HEK293 (cell line): ENCODE measurements around the gene GRAP2.

Experiments
- ELK4 ChIP-seq: IDR thresholded peaks from 2 replicates; pipeline ENCODE4 v1.6.1; 2011; ENCODE audit warnings: mild to moderate bottlenecking, low read depth, low read length, borderline replicate concordance
- HOXD13 ChIP-seq: sonication (generic); formaldehyde crosslinking; IDR thresholded peaks from 2 replicates; pipeline ENCODE4 v1.8.0; 2022; ENCODE audit warnings: missing genetic modification reagents, borderline replicate concordance
- MYNN ChIP-seq: fragments of 450-650 bp; formaldehyde crosslinking; IDR thresholded peaks from 2 replicates; pipeline ENCODE4 v1.5.1; 2016; ENCODE audit warnings: missing biosample characterization, missing genetic modification characterization, borderline replicate concordance
- REST ChIP-seq: fragments of 450-650 bp; formaldehyde crosslinking; IDR thresholded peaks from 2 replicates; pipeline ENCODE4 v1.5.1; 2016; ENCODE audit warnings: missing biosample characterization, missing genetic modification characterization
- ZBTB11 ChIP-seq: fragments of 450-650 bp; formaldehyde crosslinking; conservative IDR thresholded peaks from 2 replicates; pipeline ENCODE4 v1.5.1; 2016; ENCODE audit warnings: low read depth, missing biosample characterization, missing genetic modification characterization
- ZNF211 ChIP-seq: fragments of 450-650 bp; formaldehyde crosslinking; IDR thresholded peaks from 2 replicates; pipeline ENCODE4 v1.5.1; 2016; ENCODE audit warnings: low read depth, missing biosample characterization, missing genetic modification characterization
- ZNF23 ChIP-seq: fragments of 450-650 bp; formaldehyde crosslinking; IDR thresholded peaks from 2 replicates; pipeline ENCODE4 v1.5.1; 2016; ENCODE audit warnings: missing biosample characterization, missing genetic modification characterization, borderline replicate concordance
- ZNF350 ChIP-seq: fragments of 450-650 bp; formaldehyde crosslinking; IDR thresholded peaks from 2 replicates; pipeline ENCODE4 v1.5.0; 2017; ENCODE audit warnings: missing biosample characterization, mild to moderate bottlenecking, missing genetic modification characterization
- ZNF48 ChIP-seq: fragments of 450-650 bp; formaldehyde crosslinking; IDR thresholded peaks from 2 replicates; pipeline ENCODE4 v1.5.1; 2016; ENCODE audit warnings: missing biosample characterization, missing genetic modification characterization
- ZNF501 ChIP-seq: fragments of 450-650 bp; formaldehyde crosslinking; IDR thresholded peaks from 2 replicates; pipeline ENCODE4 v1.5.1; 2016; ENCODE audit warnings: missing biosample characterization, missing genetic modification characterization
- ZNF791 ChIP-seq: fragments of 450-650 bp; formaldehyde crosslinking; IDR thresholded peaks from 2 replicates; pipeline ENCODE4 v1.5.1; 2016; ENCODE audit warnings: missing biosample characterization, missing genetic modification characterization
- TF ChIP-seq, protein P1 (sequence below): fragments of 450-650 bp; formaldehyde crosslinking; IDR thresholded peaks from 2 replicates; pipeline ENCODE4 v1.5.1; 2016; ENCODE audit warnings: missing biosample characterization, missing genetic modification characterization
- TF ChIP-seq, protein P2 (sequence below): fragments of 450-650 bp; formaldehyde crosslinking; IDR thresholded peaks from 2 replicates; pipeline ENCODE4 v1.5.1; 2016; ENCODE audit warnings: missing biosample characterization, missing genetic modification characterization, low read depth
- TF ChIP-seq, protein P3 (sequence below): fragments of 450-650 bp; formaldehyde crosslinking; IDR thresholded peaks from 2 replicates; pipeline ENCODE4 v1.5.1; 2016; ENCODE audit warnings: missing biosample characterization, missing genetic modification characterization, low read depth

- no peak for TF ChIP-seq ZNF48 (tag by site-specific recombination)
- TF ChIP-seq, protein P1, sequence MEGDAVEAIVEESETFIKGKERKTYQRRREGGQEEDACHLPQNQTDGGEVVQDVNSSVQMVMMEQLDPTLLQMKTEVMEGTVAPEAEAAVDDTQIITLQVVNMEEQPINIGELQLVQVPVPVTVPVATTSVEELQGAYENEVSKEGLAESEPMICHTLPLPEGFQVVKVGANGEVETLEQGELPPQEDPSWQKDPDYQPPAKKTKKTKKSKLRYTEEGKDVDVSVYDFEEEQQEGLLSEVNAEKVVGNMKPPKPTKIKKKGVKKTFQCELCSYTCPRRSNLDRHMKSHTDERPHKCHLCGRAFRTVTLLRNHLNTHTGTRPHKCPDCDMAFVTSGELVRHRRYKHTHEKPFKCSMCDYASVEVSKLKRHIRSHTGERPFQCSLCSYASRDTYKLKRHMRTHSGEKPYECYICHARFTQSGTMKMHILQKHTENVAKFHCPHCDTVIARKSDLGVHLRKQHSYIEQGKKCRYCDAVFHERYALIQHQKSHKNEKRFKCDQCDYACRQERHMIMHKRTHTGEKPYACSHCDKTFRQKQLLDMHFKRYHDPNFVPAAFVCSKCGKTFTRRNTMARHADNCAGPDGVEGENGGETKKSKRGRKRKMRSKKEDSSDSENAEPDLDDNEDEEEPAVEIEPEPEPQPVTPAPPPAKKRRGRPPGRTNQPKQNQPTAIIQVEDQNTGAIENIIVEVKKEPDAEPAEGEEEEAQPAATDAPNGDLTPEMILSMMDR, result no peak
- TF ChIP-seq ZBTB11 (tag by site-specific recombination), result no peak
- no peak for TF ChIP-seq ZNF211 (tag by site-specific recombination)
- TF ChIP-seq, protein P2, sequence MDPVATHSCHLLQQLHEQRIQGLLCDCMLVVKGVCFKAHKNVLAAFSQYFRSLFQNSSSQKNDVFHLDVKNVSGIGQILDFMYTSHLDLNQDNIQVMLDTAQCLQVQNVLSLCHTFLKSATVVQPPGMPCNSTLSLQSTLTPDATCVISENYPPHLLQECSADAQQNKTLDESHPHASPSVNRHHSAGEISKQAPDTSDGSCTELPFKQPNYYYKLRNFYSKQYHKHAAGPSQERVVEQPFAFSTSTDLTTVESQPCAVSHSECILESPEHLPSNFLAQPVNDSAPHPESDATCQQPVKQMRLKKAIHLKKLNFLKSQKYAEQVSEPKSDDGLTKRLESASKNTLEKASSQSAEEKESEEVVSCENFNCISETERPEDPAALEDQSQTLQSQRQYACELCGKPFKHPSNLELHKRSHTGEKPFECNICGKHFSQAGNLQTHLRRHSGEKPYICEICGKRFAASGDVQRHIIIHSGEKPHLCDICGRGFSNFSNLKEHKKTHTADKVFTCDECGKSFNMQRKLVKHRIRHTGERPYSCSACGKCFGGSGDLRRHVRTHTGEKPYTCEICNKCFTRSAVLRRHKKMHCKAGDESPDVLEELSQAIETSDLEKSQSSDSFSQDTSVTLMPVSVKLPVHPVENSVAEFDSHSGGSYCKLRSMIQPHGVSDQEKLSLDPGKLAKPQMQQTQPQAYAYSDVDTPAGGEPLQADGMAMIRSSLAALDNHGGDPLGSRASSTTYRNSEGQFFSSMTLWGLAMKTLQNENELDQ, result no peak
- no peak for TF ChIP-seq ZNF791 (tag by site-specific recombination)
- TF ChIP-seq ZNF350 (tag by site-specific recombination), result no peak
- TF ChIP-seq, protein P3, sequence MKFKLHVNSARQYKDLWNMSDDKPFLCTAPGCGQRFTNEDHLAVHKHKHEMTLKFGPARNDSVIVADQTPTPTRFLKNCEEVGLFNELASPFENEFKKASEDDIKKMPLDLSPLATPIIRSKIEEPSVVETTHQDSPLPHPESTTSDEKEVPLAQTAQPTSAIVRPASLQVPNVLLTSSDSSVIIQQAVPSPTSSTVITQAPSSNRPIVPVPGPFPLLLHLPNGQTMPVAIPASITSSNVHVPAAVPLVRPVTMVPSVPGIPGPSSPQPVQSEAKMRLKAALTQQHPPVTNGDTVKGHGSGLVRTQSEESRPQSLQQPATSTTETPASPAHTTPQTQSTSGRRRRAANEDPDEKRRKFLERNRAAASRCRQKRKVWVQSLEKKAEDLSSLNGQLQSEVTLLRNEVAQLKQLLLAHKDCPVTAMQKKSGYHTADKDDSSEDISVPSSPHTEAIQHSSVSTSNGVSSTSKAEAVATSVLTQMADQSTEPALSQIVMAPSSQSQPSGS (tag by site-specific recombination), result no peak
- TF ChIP-seq ELK4, result no peak
- TF ChIP-seq REST (tag by site-specific recombination), result no peak
- TF ChIP-seq MYNN (tag by site-specific recombination), result no peak
- TF ChIP-seq HOXD13 (CRISPR knock-in tag), result no peak
- no peak for TF ChIP-seq ZNF23 (tag by site-specific recombination)
- TF ChIP-seq ZNF501, result no peak
Observed at GRCh38 chr22:39989633-39990032, 88.7 kb downstream of the GRAP2 start.
